Measurements from ENCODE around the gene SLC2A4RG.

The SLC2A4RG gene, protein sequence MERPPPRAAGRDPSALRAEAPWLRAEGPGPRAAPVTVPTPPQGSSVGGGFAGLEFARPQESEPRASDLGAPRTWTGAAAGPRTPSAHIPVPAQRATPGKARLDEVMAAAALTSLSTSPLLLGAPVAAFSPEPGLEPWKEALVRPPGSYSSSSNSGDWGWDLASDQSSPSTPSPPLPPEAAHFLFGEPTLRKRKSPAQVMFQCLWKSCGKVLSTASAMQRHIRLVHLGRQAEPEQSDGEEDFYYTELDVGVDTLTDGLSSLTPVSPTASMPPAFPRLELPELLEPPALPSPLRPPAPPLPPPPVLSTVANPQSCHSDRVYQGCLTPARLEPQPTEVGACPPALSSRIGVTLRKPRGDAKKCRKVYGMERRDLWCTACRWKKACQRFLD

DNA sequence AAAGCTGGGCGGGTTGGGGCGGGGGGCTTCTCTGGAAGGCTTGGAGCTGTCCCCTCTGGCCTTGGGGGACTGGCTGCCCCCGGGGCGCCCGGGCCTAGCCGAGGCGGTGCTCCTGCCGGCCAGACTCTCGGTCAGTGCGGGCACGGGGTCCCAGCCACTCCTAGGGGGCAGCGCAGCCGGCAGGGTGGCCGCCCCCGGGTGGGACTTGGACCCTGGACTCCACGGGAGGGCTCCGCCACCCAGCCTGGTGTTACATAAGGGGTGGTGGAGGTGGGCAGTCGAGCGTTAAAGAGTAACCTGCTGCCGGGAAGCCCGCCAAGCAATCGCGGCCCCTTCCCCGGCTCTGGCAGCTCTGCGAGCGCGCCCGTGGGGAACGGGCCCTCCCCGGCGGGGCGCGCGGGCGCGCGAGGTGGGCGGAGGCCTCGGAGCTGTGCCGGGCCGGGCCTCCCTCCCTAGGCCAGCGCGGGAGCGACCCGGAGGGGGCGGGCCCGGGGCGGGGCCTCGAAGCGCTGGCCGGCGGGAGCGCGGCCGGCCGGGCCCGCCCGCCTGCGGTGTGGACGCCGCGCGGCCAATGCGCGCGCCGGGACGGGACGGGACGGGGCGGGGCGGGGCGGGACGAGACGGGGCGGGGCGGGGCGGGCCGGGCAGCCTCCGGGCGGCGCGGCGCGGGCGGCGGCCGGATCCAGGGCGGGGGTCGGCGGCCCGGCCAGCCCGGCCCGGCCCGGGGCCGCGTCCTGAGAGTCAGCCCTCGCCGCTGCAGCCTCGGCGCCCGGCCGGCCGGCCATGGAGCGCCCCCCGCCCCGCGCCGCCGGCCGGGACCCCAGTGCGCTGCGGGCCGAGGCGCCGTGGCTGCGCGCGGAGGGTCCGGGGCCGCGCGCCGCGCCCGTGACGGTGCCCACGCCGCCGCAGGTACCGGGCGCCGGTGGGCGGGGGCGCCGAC lies at the start of gene SLC2A4RG:
SLC2A4RG (plus strand) TSS at position 647 of the 940 bp plus-strand sequence; CDS start at position 784, 137 bp downstream.
- peak; percentile 97 for DNase-seq (ENCODE audit: low spot score)

DNA sequence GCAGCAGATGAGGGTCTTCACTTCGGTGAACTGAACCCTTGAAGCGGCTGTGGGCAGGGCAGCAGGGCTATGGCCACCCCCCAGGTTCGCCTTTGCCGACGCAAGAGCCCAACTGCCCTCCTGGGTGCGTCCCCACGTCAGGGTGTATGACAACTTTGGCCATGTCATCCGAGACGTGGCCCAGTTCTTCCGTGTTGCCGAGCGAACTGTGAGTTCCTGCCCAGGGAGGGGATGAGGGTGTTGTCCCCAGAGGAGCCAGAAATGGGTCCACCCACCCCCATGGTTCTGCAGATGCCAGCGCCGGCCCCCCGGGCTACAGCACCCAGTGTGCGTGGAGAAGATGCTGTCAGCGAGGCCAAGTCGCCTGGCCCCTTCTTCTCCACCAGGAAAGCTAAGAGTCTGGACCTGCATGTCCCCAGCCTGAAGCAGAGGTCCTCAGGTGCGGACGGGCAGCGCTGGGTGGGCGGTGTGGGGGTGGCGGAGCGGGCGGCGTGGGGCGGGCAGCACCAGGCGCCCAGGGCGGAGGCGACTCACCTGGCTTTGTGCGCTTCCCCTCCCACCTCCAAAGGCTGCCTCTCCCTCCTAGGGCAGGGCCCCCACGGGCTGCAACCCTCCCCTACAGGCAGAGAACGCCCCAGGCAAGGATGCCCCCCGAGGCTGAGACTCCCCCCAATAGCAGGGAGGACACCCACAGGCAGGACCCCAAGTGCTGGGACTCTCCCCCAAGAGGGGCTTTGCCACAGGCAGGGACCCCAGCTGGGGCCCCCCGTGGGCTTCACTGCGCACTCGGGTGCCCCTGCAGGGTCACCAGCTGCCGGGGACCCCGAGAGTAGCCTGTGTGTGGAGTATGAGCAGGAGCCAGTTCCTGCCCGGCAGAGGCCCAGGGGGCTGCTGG lies 49.3 kb upstream of the SLC2A4RG start:
- no peak for DNase-seq (ENCODE audit: low spot score)

DNA sequence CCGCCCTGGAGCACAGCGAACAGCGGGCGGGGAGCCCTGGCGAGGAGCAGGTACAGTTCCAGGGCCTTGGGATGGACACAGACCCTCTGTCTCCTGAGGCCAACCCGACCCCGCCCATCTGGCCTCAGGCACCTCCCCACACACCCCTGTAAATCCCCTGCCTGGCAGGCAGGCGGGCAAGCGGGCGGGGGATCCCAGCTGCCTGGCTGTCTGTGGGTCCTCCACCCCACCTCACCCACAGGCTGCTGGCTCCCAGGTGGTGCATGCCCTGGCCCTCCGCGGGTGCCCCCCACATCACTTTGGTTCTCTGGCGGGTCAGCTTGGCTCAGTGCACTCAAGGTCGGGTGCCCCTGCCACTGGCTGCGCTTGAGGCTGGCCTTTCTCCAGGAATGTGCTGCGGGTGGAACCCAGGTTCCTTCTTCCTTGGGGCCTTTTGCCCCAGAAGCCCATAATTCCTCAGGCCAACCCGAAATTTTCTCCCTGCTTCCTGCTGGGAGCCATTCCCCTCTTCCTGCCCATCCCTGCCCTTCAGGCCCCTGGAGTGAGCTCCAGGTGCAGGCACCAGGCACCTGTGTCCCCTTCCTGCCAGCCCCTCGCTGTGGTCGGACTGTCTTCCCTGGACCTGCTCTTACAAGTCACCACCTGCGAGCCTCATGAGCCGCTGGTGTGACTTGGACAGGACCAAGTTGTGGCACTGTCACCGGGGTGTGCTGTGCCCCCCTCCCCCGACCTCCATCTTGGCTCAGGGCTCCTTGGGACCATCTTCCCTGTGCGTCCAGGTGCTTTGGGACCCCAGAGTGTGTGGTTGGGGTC lies 48.5 kb upstream of the SLC2A4RG start:
- no peak for DNase-seq (ENCODE audit: low spot score)

DNA sequence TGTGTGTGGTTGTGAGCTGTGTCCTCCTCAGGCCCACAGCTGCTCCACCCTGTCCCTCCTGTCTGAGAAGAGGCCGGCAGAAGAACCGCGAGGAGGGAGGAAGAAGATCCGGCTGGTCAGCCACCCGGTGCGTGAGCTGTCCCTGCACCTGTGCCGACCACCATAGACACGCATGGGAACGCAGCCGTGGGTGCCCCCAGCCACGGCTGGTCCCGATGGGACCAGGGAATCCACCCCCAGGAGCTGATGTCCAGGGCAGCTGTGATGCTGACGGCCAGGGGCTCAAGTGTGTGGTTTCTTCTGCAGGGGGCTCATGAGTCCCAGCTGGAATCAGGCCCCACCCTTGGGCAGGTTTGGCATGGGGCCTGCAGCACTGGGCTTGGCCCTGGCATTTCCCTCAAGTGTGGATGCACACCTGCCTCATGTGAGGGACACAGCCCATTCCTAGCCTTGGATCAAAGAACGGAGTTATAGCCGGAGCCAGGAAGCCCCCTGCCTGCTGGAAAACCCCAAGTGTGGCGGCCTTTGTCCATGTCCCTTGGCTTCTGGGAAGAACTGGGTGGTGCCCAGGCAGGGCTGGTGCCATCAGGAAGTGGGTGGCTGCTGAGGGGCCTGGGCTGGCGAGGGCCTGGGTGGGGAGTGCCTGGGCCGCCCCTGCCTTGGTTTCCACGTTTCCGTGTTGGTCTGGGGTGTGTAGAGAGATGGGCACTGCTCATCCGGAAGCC lies 47.7 kb upstream of the SLC2A4RG start:
- DNase-seq (ENCODE audit: low spot score) = no peak

DNA sequence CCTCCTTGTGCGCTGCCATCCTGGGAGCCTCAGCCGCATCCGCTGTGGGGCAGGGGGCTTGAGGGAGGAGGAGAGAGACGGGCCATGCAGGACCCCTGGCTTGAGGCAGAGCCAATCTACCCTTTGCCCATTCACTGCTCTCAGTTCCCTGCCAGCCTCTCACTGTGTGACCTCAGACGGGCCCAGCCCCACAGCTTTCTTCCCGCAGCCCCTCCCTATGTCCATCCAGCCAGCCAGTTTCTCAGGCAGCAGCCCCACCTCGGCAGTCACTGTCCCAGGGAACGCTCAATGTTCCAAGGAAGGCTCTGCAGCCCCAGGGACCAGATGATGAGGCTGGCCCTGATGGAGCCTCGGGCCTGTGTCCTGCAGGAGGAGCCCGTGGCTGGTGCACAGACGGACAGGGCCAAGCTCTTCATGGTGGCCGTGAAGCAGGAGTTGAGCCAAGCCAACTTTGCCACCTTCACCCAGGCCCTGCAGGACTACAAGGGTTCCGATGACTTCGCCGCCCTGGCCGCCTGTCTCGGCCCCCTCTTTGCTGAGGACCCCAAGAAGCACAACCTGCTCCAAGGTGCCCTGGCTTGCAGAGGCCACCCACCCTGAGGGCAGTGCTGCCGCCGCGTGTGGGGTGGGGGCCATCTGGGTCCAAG lies 47.0 kb upstream of the SLC2A4RG start:
- DNase-seq (ENCODE audit: low spot score) = no peak

DNA sequence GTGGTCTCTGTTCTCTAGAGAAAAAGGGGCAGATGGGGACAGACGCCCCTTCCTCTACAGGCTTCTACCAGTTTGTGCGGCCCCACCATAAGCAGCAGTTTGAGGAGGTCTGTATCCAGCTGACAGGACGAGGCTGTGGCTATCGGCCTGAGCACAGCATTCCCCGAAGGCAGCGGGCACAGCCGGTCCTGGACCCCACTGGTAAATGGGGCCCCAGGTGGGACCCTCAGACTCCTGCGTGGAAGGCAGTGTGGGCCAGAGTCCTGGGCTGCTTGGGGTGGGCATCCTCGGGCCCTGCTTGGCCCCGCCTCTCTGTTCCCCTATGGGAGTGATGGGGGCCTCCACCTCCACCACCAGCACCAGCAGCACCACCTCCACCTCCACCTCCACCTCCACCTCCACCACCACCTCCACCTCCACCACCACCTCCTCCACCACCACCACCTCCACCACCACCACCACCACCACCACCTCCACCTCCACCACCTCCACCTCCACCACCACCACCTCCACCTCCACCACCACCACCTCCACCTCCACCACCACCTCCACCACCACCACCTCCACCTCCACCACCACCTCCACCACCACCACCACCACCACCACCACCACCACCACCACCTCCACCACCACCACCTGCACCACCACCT lies 46.4 kb upstream of the SLC2A4RG start:
- DNase-seq (ENCODE audit: low spot score) = no peak

DNA sequence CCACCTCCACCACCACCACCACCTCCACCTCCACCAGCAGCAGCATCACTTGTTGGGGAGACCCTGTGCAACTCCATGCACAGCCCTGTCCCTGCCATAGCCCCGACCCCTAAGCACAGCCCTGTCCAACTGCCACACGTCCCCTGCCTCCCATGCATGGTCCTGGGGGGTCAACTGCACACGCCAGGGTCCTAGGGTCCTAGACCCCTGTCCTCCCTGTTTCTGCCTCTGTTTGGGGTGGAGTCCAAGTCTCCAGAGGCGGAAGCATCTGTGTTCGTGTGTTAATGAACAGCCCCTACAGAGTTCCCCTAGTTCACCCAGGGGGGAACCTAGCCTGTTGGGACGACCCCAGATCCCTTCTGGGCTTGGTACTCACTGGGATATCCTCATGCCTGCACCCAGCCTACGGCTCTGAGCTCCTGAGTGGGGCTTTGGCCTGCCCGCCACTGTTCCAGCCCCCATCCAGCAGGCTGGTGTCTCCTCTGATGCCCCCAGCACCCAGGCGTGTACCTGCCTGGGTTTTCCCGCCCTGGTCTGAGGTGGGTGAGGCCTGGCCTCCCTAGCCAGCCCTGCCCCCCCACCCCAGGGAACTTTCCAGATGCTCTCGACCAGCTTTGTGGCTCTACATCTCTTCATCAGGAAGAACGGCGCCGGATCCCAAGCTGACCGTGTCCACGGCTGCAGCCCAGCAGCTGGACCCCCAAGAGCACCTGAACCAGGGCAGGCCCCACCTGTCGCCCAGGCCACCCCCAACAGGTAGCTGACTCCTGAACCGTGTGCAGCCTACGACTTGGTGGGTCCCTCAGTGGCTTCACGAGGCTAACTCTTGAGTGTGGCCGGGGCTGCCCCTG lies 45.6 kb upstream of the SLC2A4RG start:
- DNase-seq (ENCODE audit: low spot score) = no peak

DNA sequence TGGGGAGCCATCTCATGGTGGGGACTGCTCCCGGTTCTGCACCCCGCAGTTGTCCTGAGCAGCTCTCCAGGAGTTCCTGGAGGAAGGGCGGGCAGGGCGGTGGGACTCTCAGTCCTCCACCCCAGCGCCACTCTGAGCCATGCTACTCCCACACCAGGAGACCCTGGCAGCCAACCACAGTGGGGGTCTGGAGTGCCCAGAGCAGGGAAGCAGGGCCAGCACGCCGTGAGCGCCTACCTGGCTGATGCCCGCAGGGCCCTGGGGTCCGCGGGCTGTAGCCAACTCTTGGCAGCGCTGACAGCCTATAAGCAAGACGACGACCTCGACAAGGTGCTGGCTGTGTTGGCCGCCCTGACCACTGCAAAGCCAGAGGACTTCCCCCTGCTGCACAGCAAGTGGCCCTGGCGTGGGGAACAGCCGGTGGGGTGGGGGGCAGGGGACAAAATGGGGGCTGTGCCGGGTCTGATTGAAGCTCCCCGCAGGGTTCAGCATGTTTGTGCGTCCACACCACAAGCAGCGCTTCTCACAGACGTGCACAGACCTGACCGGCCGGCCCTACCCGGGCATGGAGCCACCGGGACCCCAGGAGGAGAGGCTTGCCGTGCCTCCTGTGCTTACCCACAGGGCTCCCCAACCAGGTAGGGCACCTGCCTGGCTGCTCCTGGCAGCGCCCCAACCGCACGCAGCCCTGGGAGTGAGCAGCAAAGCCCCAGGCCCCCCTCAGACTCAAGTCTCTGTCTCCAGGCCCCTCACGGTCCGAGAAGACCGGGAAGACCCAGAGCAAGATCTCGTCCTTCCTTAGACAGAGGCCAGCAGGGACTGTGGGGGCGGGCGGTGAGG lies 44.8 kb upstream of the SLC2A4RG start:
- no peak for DNase-seq (ENCODE audit: low spot score)

DNA sequence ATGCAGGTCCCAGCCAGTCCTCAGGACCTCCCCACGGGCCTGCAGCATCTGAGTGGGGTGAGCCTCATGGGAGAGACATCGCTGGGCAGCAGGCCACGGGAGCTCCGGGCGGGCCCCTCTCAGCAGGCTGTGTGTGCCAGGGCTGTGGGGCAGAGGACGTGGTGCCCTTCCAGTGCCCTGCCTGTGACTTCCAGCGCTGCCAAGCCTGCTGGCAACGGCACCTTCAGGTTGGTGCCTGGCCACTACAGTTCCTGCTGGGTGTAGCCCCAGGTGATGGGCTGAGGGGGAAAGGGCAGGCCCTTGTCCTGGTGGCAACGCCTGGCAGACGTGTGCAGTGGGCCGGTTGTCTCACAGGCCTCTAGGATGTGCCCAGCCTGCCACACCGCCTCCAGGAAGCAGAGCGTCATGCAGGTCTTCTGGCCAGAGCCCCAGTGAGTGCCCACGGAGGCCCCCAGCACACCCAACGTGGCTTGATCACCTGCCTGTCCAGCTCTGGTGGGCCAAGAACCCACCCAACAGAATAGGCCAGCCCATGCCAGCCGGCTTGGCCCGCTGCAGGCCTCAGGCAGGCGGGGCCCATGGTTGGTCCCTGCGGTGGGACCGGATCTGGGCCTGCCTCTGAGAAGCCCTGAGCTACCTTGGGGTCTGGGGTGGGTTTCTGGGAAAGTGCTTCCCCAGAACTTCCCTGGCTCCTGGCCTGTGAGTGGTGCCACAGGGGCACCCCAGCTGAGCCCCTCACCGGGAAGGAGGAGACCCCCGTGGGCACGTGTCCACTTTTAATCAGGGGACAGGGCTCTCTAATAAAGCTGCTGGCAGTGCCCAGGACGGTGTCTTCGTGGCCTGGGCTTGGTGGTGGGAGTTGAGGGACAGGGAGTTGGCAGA lies 43.9 kb upstream of the SLC2A4RG start:
- no peak for DNase-seq (ENCODE audit: low spot score)

DNA sequence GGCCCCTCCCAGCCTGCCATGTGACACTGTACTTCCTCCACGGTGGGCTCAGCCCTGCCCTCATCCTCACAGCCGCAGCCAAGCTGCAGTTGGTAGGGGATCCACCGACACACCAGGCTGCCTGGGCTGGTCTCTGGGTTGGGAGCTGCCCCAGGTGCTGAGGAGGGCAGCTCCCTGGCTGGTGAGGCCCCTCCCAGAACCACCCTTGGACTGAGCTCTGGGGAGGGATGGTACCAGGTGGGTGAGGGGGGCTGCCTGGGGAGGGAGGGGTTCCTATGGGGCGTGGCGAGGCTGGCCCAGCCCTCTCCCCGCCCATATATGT lies 43.3 kb upstream of the SLC2A4RG start:
- DNase-seq (ENCODE audit: low spot score) = no peak

DNA sequence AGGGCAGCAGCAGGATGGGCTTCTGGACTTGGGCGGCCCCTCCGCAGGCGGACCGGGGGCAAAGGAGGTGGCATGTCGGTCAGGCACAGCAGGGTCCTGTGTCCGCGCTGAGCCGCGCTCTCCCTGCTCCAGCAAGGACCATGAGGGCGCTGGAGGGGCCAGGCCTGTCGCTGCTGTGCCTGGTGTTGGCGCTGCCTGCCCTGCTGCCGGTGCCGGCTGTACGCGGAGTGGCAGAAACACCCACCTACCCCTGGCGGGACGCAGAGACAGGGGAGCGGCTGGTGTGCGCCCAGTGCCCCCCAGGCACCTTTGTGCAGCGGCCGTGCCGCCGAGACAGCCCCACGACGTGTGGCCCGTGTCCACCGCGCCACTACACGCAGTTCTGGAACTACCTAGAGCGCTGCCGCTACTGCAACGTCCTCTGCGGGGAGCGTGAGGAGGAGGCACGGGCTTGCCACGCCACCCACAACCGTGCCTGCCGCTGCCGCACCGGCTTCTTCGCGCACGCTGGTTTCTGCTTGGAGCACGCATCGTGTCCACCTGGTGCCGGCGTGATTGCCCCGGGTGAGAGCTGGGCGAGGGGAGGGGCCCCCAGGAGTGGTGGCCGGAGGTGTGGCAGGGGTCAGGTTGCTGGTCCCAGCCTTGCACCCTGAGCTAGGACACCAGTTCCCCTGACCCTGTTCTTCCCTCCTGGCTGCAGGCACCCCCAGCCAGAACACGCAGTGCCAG lies 42.8 kb upstream of the SLC2A4RG start, which contains the start of gene TNFRSF6B:
TNFRSF6B (plus strand) TSS at position 25 of the 729 bp plus-strand sequence; CDS start at position 141, 116 bp downstream.
- peak; percentile 18 for DNase-seq (ENCODE audit: low spot score)

DNA sequence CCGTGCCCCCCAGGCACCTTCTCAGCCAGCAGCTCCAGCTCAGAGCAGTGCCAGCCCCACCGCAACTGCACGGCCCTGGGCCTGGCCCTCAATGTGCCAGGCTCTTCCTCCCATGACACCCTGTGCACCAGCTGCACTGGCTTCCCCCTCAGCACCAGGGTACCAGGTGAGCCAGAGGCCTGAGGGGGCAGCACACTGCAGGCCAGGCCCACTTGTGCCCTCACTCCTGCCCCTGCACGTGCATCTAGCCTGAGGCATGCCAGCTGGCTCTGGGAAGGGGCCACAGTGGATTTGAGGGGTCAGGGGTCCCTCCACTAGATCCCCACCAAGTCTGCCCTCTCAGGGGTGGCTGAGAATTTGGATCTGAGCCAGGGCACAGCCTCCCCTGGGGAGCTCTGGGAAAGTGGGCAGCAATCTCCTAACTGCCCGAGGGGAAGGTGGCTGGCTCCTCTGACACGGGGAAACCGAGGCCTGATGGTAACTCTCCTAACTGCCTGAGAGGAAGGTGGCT lies 42.2 kb upstream of the SLC2A4RG start:
- peak; percentile 40 for DNase-seq (ENCODE audit: low spot score)

DNA sequence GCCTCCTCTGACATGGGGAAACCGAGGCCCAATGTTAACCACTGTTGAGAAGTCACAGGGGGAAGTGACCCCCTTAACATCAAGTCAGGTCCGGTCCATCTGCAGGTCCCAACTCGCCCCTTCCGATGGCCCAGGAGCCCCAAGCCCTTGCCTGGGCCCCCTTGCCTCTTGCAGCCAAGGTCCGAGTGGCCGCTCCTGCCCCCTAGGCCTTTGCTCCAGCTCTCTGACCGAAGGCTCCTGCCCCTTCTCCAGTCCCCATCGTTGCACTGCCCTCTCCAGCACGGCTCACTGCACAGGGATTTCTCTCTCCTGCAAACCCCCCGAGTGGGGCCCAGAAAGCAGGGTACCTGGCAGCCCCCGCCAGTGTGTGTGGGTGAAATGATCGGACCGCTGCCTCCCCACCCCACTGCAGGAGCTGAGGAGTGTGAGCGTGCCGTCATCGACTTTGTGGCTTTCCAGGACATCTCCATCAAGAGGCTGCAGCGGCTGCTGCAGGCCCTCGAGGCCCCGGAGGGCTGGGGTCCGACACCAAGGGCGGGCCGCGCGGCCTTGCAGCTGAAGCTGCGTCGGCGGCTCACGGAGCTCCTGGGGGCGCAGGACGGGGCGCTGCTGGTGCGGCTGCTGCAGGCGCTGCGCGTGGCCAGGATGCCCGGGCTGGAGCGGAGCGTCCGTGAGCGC lies 41.6 kb upstream of the SLC2A4RG start:
- DNase-seq (ENCODE audit: low spot score) = peak; percentile 20

DNA sequence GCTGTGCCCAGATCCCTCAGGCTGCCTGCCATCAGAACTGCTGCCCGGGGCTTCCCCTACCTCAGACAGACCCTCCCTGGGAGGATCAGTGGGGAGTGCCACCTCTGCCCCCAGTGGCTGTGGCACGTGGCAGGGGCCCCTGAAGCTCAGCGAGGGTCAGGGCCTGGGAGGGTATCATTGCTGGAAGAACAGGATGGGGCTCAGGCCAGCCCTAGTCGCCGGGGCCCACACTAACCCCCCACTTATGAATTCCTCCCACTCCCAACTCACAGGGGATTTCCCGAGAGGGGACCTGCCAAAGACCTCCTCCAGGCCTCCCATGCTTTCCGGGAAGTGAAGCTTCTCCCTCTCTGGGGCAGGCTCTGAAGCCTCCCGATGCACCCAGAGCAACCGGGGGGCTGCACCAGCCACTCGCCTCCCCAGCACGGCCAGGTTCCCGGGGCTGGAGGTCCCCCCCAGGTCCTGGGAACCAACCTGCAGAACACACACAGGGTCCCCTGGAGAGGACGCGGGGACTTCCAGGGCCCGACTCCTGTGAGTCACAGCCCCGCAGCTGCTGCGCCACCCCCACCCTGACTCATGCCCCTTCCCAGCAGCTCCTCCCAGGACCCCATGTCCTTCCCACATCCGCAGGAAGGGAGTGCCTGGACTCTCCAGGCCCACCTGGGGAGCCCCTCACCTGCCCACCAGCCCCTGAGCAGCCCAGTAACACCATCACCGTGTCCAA lies 40.7 kb upstream of the SLC2A4RG start:
- peak; percentile 26 for DNase-seq (ENCODE audit: low spot score)
